ENCODE results near the gene ZNF683. TPM values are rescaled to one million over a fixed set of nuclear protein-coding genes. Genes with fewer than 3 reads are reported as not detected.
A peak's percentile ranks its signal among the peaks of the same experiment; 100 is the strongest.

ZNF683 gene
- total and polyA plus RNA-seq, 9 of the 15 experiments (the other 6 are each of a cell fraction or from before 2014, with no cell fraction given): not detected

- TF ChIP-seq NKRF (IDR thresholded peaks at IDR 0.05; ENCODE audit: borderline replicate concordance): peak; percentile 99
- peak; percentile 56 for TF ChIP-seq HCFC1 (IDR thresholded peaks at IDR 0.05; ENCODE audit: low read depth, low read length)
- peak; percentile 95 for TF ChIP-seq CBFB (CRISPR knock-in tag; IDR thresholded peaks at IDR 0.05)
- peak; percentile 98 for TF ChIP-seq ZNF584 (CRISPR knock-in tag; IDR thresholded peaks at IDR 0.05; ENCODE audit: low read depth)
- no peak for TF ChIP-seq SUPT5H (IDR thresholded peaks at IDR 0.05)
- TF ChIP-seq, protein P1, sequence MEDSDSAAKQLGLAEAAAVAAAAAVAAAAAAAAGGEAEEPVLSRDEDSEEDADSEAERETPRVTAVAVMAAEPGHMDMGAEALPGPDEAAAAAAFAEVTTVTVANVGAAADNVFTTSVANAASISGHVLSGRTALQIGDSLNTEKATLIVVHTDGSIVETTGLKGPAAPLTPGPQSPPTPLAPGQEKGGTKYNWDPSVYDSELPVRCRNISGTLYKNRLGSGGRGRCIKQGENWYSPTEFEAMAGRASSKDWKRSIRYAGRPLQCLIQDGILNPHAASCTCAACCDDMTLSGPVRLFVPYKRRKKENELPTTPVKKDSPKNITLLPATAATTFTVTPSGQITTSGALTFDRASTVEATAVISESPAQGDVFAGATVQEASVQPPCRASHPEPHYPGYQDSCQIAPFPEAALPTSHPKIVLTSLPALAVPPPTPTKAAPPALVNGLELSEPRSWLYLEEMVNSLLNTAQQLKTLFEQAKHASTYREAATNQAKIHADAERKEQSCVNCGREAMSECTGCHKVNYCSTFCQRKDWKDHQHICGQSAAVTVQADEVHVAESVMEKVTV (CRISPR knock-in tag; IDR thresholded peaks at IDR 0.05): 0 out of 2 replicates have a peak, but pooled peaks have one; percentile 5
- peak; percentile 78 for TF ChIP-seq ZFX (CRISPR knock-in tag; IDR thresholded peaks at IDR 0.05)
- peak; percentile 99; the same call in 1 of the 2 replicates for TF ChIP-seq PREB (CRISPR knock-in tag; IDR thresholded peaks at IDR 0.05)
- TF ChIP-seq CUX1 (CRISPR knock-in tag; IDR thresholded peaks at IDR 0.05): no peak; the same call in none of the 2 replicates
- TF ChIP-seq FOXJ3 (CRISPR knock-in tag; IDR thresholded peaks at IDR 0.05): peak; percentile 98
- peak; percentile 61 for TF ChIP-seq GMEB1 (CRISPR knock-in tag; IDR thresholded peaks at IDR 0.05)
- no peak for TF ChIP-seq ZNF274 (IDR thresholded peaks at IDR 0.05; ENCODE audit: borderline replicate concordance, low read depth, low read length)
- TF ChIP-seq ZNF76 (CRISPR knock-in tag; IDR thresholded peaks at IDR 0.05; ENCODE audit: borderline replicate concordance): no peak
- peak; percentile 66 for TF ChIP-seq ARID2 (IDR thresholded peaks at IDR 0.05)
- TF ChIP-seq MEF2A (IDR thresholded peaks at IDR 0.05; ENCODE audit: control insufficient read depth, low read depth, low read length): 0 out of 2 replicates have a peak, but pooled peaks have one; percentile 13
- TF ChIP-seq ZNF41 (CRISPR knock-in tag; conservative IDR thresholded peaks at IDR 0.05): peak; percentile 78; the same call in 1 of the 2 replicates
- peak; percentile 30 to 54; a peak in 3 of 4 replicates for TF ChIP-seq NRF1 (conservative IDR thresholded peaks at IDR 0.05 in 1 of 2, IDR thresholded peaks at IDR 0.05 in 1 of 2)
These were observed 36.1 kb upstream of the ZNF683 start (continued) for GRCh38 chr1:26408604-26409003.
